K562 (cell line): Measurements from ENCODE around the gene PTPN7. TPM values are rescaled to one million over a fixed set of nuclear protein-coding genes. Genes with fewer than 3 reads are reported as not detected.

ENCODE experiments used
- ATAC-seq: fragments of 200-7000 bp; cut with Tn5 transposase; 3 replicates; pipeline ENCODE4 v1.9.1; 2020; ENCODE audit warnings: moderate library complexity
- BruUV-seq: library from RNA; stranded (reverse); fragments of 400-500 nt; replicated peaks from 2 replicates; lab custom pipeline; 2021; lab: Mats Ljungman, UMichigan
- CTCF ChIA-PET: fragments of 300-600 bp; formaldehyde crosslinking; extraction: SDS; loops from one replicate; lab custom pipeline; 2021; ENCODE audit warnings: low intra/inter-chr PET ratio; lab: Yijun Ruan, JAX
- POLR2A ChIA-PET: fragments of 300-600, 350-650 bp; sonication (Branson Sonifier 250); formaldehyde crosslinking; extraction: SDS; loops from one replicate; lab custom pipeline; 2021; ENCODE audit warnings: antibody characterized with exemption, inconsistent platforms; lab: Yijun Ruan, JAX
- DNase-seq, 4 experiments: peaks; one replicate each; pipeline versions ENCODE4 v3.0.0 to v3.0.0-alpha.2; 2011 to 2018; ENCODE audit warnings: low spot score in 3 of 4, mixed read lengths in 3 of 4; ENCODE audit errors: extremely low read depth in 1 of 4
- FAIRE-seq: peaks from 2 replicates; lab custom pipeline; 2011; peaks lifted over from hg19 to GRCh38; lab: Jason Lieb, UNC
- H2AFZ ChIP-seq: 2 replicates; pipeline ENCODE4 v1.6.0; 2011; ENCODE audit warnings: low read depth, low read length, control low read depth, inconsistent platforms
- H3K27ac ChIP-seq: fragments of 200-600 bp; 3 replicates; pipeline ENCODE4 v1.8.0; 2011; ENCODE audit warnings: low read depth, mild to moderate bottlenecking, control low read depth, inconsistent platforms, low read length, moderate library complexity, mixed read lengths; ENCODE audit errors: extremely low read depth
- H3K27me3 ChIP-seq, 2 experiments: fragments of 300-600 bp in 1 of 2; 2 replicates in 1 of 2; 3 replicates in 1 of 2; pipeline versions ENCODE4 v1.6.0 to v1.8.0; 2011; ENCODE audit warnings: inconsistent platforms in 2 of 2, low read length in 2 of 2, mild to moderate bottlenecking in 1 of 2, mixed read lengths in 1 of 2, moderate library complexity in 1 of 2; ENCODE audit not compliant: control insufficient read depth in 2 of 2, insufficient read depth in 2 of 2
- H3K36me3 ChIP-seq: fragments of 300-600 bp; 3 replicates; pipeline ENCODE4 v1.8.0; 2011; ENCODE audit warnings: mild to moderate bottlenecking, low read length, inconsistent platforms; ENCODE audit not compliant: control insufficient read depth, insufficient read depth
- H3K4me1 ChIP-seq, 2 experiments: fragments of 200-600 bp in 1 of 2; replicated peaks in 1 of 2; 2 replicates in 1 of 2; 3 replicates in 1 of 2; pipeline versions ENCODE4 v1.5.1 to v1.8.0; 2011; ENCODE audit warnings: inconsistent platforms in 2 of 2, low read length in 2 of 2, mild to moderate bottlenecking in 1 of 2, mixed read lengths in 1 of 2, moderate library complexity in 1 of 2; ENCODE audit not compliant: control insufficient read depth in 2 of 2, insufficient read depth in 2 of 2
- H3K4me2 ChIP-seq: 2 replicates; pipeline ENCODE4 v1.6.1; 2011; ENCODE audit warnings: low read length, control low read depth, inconsistent platforms, mixed read lengths; ENCODE audit not compliant: insufficient read depth
- H3K4me3 ChIP-seq: fragments of 200-600 bp; sonication (generic), shearing (Covaris generic); 2 replicates; pipeline ENCODE4 v1.5.1; 2016; ENCODE audit warnings: control low read depth, inconsistent platforms
- H3K79me2 ChIP-seq: fragments of 200-600 bp; 3 replicates; pipeline ENCODE4 v1.8.0; 2011; ENCODE audit warnings: low read length, inconsistent platforms; ENCODE audit not compliant: control insufficient read depth, insufficient read depth
- H3K9ac ChIP-seq, 2 experiments: 2 replicates each; pipeline versions ENCODE4 v1.6.0 to v1.6.1; 2011; ENCODE audit warnings: low read depth in 2 of 2, low read length in 2 of 2, control low read depth in 1 of 2, inconsistent platforms in 1 of 2, mild to moderate bottlenecking in 1 of 2, mixed read lengths in 1 of 2; ENCODE audit not compliant: insufficient read depth in 1 of 2
- H3K9me1 ChIP-seq: one replicate; pipeline ENCODE4 v1.6.0; 2011; ENCODE audit warnings: inconsistent platforms, mild to moderate bottlenecking, low read length, moderate library complexity; ENCODE audit not compliant: control insufficient read depth, insufficient read depth
- H3K9me3 ChIP-seq: replicated peaks from 2 replicates; pipeline ENCODE4 v1.5.1; 2011; ENCODE audit warnings: low read depth, low read length, inconsistent platforms; ENCODE audit not compliant: control insufficient read depth, insufficient read depth
- H4K20me1 ChIP-seq: replicated peaks from 2 replicates; pipeline ENCODE4 v1.6.1; 2011; ENCODE audit warnings: low read length, inconsistent platforms, mixed read lengths; ENCODE audit not compliant: control insufficient read depth, insufficient read depth
- ATF1 ChIP-seq, 2 experiments: fragments of 450-650 bp in 1 of 2; IDR thresholded peaks; 2 replicates each; pipeline ENCODE4 v1.6.1; 2016; ENCODE audit warnings: missing compliant biosample characterization in 1 of 2, missing genetic modification characterization in 1 of 2
- BRD4 ChIP-seq: fragments of 200-600 bp; sonication (generic); IDR thresholded peaks from 2 replicates; pipeline ENCODE4 v1.6.1; 2017; ENCODE audit warnings: inconsistent platforms
- CREM ChIP-seq: IDR thresholded peaks from 2 replicates; pipeline ENCODE4 v1.6.1; 2014; ENCODE audit warnings: antibody characterized with exemption, low read depth
- NR2C2 ChIP-seq, 2 experiments: fragments of 200-800 bp in 1 of 2; sonication (Bioruptor generic) in 1 of 2; sonication (generic) in 1 of 2; formaldehyde crosslinking in 1 of 2; IDR thresholded peaks; 2 replicates each; pipeline versions ENCODE4 v1.6.1 to v1.8.0; 2016 to 2022; ENCODE audit warnings: mild to moderate bottlenecking in 1 of 2, missing compliant biosample characterization in 1 of 2, missing genetic modification characterization in 1 of 2, missing genetic modification reagents in 1 of 2
- POLR2G ChIP-seq: fragments of 200-400 bp; formaldehyde crosslinking; IDR thresholded peaks from 2 replicates; pipeline ENCODE4 v1.6.1; 2017; ENCODE audit warnings: low read depth, mild to moderate bottlenecking, antibody characterized with exemption, low read length, moderate library complexity
- PTTG1 ChIP-seq: fragments of 450-650 bp; IDR thresholded peaks from 2 replicates; pipeline ENCODE4 v1.6.1; 2016; ENCODE audit warnings: low read depth, mild to moderate bottlenecking, missing genetic modification characterization, missing compliant biosample characterization
- RBFOX2 ChIP-seq: fragments of 200-400 bp; formaldehyde crosslinking; IDR thresholded peaks from 2 replicates; pipeline ENCODE4 v1.6.1; 2017; ENCODE audit warnings: low read depth, mild to moderate bottlenecking, low read length, moderate library complexity
- RREB1 ChIP-seq: fragments of 250-450 bp; sonication (Bioruptor Pico); IDR thresholded peaks from 2 replicates; pipeline ENCODE4 v1.4.0; 2020
- TAF15 ChIP-seq: fragments of 200-400 bp; formaldehyde crosslinking; IDR thresholded peaks from 2 replicates; pipeline ENCODE4 v1.6.1; 2017; ENCODE audit warnings: mild to moderate bottlenecking, low read depth, low read length, moderate library complexity
- ZNF146 ChIP-seq: IDR thresholded peaks from one replicate; pipeline ENCODE4 v1.6.1; 2018; ENCODE audit warnings: missing compliant biosample characterization; ENCODE audit not compliant: unreplicated experiment
- ZNF780A ChIP-seq: fragments of 250-450 bp; sonication (Bioruptor Pico); IDR thresholded peaks from 2 replicates; pipeline ENCODE4 v1.5.0; 2021; ENCODE audit warnings: mild to moderate bottlenecking
- WGBS: fragments of 100-300 bp; shearing (Covaris generic); methylation state at CpG from one replicate; pipeline ENCODE4 v1.1.6; 2016; ENCODE audit warnings: low coverage, mixed read lengths; ENCODE audit not compliant: insufficient coverage; ENCODE audit errors: missing lambda C conversion rate; 5-methylcytosine and 5-hydroxymethylcytosine counted together
- in situ Hi-C: fragments of 300-500 bp; cut with MboI; formaldehyde crosslinking; loops from 4 replicates; pipeline ENCODE4 v1.15.0; 2018; ENCODE audit warnings: inconsistent platforms, mixed read lengths
- intact Hi-C: fragments of 100-400 bp; cut with micrococcal nuclease; formaldehyde crosslinking; loops from 2 replicates; pipeline ENCODE4 v1.14.2; 2022
- polyA plus RNA-seq, 8 experiments: library from polyadenylated mRNA; depleted of rRNA in 4 of 8; stranded (reverse) in 5 of 8; unstranded in 3 of 8; fragments of >200 nt; fragmentation: Nextera tagmentation in 2 of 8; fragmentation: Illumina TruSeq in 1 of 8; extraction: Ambion mirVana in 2 of 8; extraction: Trizol in 1 of 8; gene quantifications; 2 replicates each; pipeline versions ENCODE4 v1.2.1 to v1.2.3, GENCODE V29; 2011 to 2014; ENCODE audit warnings: inconsistent platforms in 1 of 8, missing spikeins in 1 of 8
- total RNA-seq, 7 experiments: library from RNA; depleted of rRNA in 6 of 7; stranded (reverse); fragments of >200 nt in 6 of 7; fragmentation: Illumina TruSeq in 2 of 7; extraction: Trizol in 2 of 7; gene quantifications; 2 replicates each; pipeline versions ENCODE4 v1.2.1 to v1.2.3, GENCODE V29; 2011 to 2021; ENCODE audit warnings: low replicate concordance in 1 of 7

Gene PTPN7
- total and polyA plus RNA-seq, 9 of the 15 experiments (the other 6 are each of a cell fraction or from before 2014, with no cell fraction given), result 18.7 to 144 (median 120) TPM

DNA sequence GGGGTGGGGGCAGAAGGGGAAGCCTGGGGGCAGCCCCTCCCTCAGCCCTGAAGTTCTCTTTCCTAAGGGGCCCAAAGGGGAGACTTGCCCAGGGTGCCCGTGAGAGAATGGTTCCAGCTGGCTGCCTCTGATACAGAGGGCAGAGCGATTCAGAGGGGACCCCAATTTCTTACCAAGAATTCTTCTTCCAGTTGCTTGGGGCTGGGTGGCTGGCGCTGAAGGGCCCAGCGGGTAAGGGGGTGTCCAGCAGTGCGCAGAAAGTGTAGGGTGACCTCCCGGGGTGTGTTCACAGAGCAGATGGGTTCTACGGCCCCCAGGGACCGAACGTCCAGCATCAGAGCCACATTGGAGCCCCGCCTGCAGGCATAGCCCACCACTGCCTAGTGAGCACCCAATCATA is 2.5 kb downstream of the PTPN7 start (continued):
- peak; percentile 57 for TF ChIP-seq RBFOX2
- TF ChIP-seq POLR2G, result peak; percentile 46; the same call in 1 of the 2 replicates
- TF ChIP-seq, all 486 proteins: peak for 3

DNA sequence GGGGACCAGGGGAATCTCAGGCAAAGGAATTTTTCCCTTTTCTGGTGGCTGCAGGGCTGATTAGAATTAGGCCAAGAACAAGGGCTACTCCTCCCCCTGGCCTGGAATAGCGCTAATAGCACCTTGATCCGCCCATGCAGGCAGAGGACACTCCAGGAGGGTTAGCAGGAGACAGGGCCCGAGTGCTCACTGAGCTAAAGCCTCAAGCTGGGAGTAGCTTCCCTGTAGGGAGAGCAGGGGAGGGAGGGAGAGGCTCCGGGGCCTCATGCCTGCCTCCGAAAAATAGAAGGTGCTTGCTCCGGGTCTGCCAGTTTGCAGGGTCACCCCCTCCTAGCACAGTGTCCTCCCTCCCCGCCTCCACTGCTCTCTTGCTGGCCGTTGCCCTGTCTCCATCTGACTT is 3.8 kb downstream of the PTPN7 start:
- Histone ChIP-seq H3K4me2 (peak overlapping the region; percentile 19; the same call in 1 of the 2 replicates), H3K4me1 (peaks cover 51 to 63% of the 10 kb centered on the region in 2 experiments), H2AFZ (no peak overlapping the region), H3K27me3 (no peaks in the 10 kb centered on the region), H4K20me1 (no peaks in the 10 kb centered on the region), H3K36me3 (peaks cover 73% of the 10 kb centered on the region), H3K4me3 (no peak overlapping the region), H3K9me1 (no peaks in the 10 kb centered on the region), H3K9me3 (no peaks in the 10 kb centered on the region), H3K27ac (no peak overlapping the region; the same call in 2 of the 3 replicates), H3K79me2 (peaks cover 74% of the 10 kb centered on the region), H3K9ac (peak overlapping the region; percentile 4 to 69; a peak in 3 of 4 replicates)
- DNase-seq, result no peak
- 69% methylated on average over 8 of the region's 8 CpGs for WGBS
- intact Hi-C loops (loop anchor here (10.0 kb wide), 1 partner anchor 648 kb away; the partner anchor contains the start of gene KDM5B), in situ Hi-C loops (no loop called here)
- ATAC-seq, result no peak
- TF ChIP-seq NR2C2 (CRISPR knock-in tag; IDR thresholded peaks at IDR 0.05) (0 out of 2 replicates have a peak, but pooled peaks have one; percentile 22), NR2C2 (tag; IDR thresholded peaks at IDR 0.05) (no peak), ATF1 (CRISPR knock-in tag; IDR thresholded peaks at IDR 0.05) (no peak), ATF1 (tag; IDR thresholded peaks at IDR 0.05) (no peak), RBFOX2 (peak; percentile 50), TAF15 (no peak), BRD4 (no peak), RREB1 (CRISPR knock-in tag) (no peak), CREM (no peak), ZNF146 (CRISPR knock-in tag) (peak; percentile 17), ZNF780A (no peak), PTTG1 (tag) (no peak)
- no TSS peak for BruUV-seq
- FAIRE-seq, result no peak
- CTCF ChIA-PET, result no interaction called here
- POLR2A ChIA-PET, result interaction anchor here (0.6 to 4.5 kb wide), 4 partner anchors 12 to 19 kb away, joined by 3 to 49 read pairs (median 3); partner anchors contain the start of gene ARL8A
